ENCODE data around the gene PDLIM7.
"Not testable (repeated sequence)": the region's sequence is repeated elsewhere in the genome, so short reads cannot be mapped to it uniquely, and the experiment has no call there.

Gene PDLIM7

DNA sequence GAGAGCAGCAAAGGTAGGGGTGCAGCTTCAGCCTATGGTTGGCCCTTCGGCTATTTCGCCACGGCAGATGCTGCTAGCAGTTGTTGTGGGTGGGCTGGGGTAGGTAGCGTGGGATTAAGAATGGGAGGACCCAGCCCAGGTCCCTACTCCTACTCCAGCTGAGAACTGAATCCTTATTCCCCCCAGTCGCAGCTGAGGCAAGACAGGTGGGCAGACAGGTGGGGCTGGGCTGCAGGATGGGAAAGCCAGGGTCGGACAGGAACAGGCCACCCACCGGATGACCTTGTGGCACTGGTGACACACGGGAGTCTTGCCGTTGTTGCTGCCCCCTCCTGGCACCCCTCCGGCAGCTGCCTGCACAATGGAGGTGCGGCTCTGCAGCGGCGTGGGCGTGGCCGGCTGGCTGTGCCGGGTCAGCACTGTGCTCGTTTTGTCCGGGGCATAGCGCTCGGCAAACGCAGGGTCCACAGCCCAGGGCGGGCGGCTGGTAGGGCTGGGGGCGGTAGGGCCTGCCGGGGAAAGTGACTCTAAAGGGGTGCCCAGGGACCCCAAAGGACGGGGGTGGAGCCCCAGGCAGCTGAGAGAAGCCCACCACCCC lies 8.2 kb downstream of the PDLIM7 start:
- DNase-seq: no peak

DNA sequence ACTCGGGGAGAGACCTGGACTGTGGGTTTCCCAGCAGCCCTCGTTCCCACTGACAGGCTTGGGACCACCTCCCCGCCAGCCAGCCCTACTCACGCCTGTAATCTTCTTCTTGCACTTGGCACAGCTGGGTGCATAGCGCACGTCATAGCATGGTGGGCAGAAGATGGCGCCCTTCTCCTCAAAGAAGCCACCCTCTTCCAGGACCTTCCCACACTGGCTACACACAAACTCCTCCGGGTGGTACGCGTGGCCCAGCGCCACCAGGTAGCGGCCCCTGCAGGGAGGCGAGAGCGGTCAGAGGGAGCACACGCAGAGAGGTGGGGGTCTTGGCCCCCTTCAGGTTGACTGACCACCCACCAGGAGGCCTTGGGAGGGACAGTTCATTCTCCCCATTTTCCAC lies 9.4 kb downstream of the PDLIM7 start:
- DNase-seq: no peak

DNA sequence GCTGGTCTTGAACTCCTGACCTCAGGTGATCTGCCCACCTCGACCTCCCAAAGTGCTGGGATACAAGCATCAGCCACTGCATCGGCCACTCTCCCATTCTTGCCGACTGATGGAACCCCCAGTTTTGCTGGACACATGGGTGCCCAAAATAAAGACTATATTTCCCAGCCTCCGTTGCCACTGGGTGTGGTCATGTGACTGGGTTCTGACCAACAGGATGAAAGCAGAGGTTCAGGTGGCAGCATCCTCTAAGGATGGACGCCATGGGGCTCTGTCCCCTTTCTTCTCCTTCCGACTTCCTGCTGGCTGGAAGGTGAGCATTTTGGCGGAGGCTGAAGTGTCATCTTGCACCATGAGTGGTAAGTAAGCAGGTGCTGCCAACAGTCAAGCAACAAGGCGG lies 10.3 kb downstream of the PDLIM7 start:
- DNase-seq: no peak

DNA sequence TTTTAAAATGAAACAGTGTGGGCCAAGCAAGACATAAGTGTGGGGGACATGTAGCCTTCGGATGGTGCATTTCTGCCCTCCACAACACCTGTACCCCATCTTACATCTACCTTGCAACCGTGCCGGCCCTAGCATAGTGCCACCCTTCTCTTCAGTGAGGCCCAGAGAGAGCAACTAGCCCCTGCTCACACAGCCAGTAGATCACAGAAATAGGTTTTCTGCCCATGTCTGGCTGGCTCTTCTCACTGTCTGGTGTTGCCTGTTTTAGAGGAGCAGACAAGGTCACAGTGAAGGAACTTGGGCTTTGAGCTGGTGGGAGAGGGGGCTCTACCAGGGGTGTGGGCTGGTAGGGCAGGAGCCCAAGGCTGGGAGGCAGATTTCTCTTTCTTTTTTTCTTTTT lies 11.1 kb downstream of the PDLIM7 start:
- no peak for DNase-seq

DNA sequence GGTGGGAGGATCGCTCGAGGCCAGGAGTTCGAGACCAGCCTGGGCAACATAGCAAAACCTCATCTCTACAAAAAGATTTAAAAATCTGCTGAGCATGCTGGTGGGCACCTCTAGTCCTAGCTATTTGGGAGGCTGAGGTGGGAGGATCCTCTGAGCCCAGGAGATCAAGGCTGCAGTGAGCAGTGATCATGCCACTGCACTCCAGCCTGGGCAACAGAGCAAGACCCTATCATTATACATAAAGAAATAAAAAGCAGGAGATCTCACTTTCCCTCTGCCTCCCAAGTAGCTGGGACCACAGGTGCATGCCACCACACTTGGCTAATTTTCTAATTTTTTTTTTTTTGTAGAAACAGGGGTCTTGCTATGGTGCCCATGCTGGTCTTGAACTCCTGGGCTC lies 11.7 kb downstream of the PDLIM7 start:
- not testable (repeated sequence) for DNase-seq

DNA sequence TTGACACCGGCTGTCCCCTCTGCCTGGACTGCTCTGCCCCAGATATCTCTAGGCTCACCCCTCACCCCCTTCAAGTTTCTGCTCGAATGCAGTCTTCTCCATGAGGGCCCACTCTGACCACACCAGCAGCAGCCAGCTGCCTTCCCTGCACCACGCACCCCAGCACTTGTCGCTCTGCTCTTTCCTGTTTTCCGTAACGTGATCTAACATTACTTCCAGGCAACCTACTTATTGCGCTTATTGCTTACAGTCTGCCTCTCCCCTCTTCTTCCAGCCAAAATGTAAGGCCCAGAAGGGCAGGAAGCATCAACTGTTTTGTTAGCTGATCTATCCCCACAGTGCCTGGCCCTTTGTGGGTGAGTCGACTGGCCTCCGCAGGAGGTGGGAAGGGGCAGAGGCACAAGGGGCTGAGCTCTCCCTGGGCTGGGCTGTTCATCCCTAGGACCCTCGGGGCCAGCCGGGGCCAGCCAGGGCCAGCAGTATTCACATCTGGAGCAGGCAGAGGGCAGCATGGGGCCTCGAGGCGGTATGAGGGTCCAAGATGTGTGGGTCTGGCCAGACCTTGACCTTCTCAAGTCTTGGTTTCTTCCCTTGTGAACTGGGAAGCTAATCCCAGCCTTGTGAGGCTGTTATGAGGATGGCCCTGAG lies 12.4 kb downstream of the PDLIM7 start:
- DNase-seq: no peak

DNA sequence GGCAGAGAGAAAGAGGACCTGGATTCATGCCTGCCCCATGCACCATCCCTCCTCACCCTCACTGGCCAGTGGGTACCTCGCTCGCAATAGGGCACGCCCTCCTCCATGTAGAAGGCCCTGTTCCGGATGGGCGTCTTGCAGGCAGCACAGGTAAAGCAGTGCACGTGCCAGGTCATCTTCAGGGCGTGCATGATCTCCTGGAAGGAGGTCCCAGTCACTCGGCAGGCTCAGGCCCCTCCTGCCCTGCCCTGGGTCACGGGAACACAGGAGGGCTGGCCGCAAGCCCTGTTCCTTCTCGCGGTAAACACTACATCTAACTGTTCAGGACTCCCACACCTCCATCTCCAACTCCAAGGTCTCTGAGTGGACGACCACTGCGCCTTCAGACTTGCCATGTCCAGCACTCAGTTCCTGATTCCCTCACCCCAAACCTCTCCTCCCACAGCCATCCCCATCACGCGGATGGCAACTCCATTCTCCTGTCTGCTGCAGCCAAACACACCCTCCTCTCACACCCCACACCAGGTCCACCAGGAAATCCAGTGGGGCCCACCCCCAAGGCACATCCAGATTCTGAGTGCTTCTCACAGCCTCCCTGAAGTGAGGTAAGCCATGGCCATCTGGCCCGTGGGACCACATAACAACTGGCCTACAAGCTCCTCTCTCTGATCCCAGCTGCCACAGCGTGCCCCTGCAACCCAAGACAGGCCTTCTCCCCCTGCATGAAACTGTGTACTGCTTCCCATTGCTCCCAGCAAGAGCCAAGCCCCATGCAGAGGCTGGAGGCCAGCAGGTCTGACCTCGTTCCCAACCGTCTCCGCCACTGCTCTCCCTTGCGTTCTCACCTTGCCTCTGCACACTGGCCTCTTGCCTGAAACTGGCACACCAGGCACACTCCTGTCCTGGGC lies 13.2 kb downstream of the PDLIM7 start:
- DNase-seq: no peak

DNA sequence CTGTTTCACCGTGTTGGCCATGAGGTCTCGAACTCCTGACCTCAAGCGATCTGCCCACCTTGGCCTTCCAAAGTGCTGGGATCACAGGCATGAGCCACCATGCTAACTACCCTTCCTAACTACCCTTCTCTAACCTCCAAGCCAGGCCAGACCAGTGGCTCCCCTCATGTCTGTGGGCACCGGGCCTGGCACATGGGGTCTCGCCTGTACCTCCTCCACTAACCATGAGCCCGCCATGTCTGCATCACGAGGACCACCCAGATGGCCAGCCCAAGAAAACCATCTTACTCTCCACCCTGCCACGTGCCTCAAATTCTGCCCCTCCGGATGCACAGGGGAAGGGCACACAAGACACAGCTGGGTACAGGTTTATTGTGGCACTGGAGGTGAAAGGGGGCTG lies 14.4 kb downstream of the PDLIM7 start:
- DNase-seq: no peak

DNA sequence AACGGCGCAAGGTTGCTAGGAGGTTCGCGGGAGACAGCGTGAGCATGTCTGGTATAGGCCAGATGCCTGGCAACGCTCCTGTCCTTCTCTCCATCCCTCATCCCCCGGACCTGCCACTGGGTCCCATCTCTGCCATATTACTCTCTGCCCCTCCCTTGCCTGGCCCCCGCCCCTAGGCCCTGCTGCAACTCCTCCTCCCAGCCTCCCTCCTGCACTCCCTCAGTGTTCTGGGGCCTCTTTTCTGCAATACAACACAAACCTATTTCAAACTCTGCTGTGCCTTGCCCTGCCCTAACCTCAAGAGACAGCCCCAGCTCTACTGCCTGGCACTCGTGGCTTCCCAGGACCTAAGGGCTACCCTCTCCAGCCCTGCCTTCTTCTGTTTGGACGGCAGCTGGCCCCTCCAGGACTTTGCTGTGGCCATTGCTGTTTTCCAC lies 15.0 kb downstream of the PDLIM7 start:
- DNase-seq: no peak

DNA sequence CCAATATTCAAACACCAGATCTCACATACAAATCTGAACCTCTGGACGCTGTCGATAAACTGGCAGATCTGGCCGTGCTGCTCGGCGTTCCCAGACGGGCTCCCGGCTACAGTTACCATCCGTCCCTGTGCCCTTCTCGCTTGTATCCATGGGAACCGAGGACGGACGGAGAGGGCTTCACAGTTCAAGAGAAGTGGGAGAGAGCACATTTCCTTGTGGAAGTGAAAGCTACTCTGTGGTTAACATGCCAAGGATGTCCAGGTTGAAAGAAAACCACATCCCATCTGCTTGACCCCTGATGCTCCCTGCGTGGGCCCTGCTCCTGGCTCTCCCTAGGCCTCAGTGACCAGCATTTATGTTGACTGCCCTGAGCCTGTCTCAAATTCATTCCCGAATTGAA lies 17.6 kb downstream of the PDLIM7 start:
- DNase-seq: no peak

DNA sequence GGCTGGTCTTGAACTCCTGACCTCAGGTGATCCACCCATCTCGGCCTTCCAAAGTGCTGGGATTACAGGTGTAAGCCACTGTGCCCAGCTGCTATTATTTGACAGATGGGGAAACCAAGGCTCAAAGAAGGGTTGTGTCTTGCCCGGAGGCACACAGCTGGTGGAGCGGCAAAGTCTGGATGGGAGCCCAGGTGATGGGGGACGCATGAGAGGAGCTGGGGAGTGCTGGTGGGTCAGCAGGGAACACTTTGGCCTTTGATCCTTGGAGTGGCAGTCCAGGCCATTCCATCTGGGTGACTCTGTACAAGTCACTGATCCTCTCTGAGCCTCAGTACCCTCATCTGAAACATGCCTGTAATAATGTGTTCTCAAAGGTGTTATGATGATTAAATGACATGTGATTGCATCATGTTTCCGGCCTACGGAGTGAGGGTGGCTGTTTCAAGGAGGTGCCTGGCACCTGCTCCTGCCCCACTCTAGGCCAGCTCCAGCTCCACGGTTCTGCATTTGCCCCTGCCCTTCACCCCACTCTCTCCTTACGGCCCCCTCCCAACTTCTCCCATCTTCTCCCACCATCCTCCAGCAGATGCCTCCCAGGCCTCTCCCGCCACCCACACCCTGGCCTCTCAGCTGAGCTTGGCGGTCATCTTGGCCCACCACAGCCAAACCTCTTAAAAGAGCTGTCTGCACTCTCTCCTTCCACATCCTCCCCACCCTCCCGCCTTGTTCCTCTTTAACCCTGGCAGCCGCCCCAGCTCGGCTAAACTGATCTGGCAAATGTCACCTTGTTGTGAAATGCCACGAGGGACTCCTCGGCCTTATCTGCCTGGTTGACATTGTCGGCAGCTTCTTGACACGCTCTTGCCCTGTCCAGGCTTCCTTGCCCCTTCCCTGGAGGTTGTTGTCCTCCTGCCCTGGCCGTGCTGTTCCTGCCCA lies 18.4 kb downstream of the PDLIM7 start:
- DNase-seq: no peak

DNA sequence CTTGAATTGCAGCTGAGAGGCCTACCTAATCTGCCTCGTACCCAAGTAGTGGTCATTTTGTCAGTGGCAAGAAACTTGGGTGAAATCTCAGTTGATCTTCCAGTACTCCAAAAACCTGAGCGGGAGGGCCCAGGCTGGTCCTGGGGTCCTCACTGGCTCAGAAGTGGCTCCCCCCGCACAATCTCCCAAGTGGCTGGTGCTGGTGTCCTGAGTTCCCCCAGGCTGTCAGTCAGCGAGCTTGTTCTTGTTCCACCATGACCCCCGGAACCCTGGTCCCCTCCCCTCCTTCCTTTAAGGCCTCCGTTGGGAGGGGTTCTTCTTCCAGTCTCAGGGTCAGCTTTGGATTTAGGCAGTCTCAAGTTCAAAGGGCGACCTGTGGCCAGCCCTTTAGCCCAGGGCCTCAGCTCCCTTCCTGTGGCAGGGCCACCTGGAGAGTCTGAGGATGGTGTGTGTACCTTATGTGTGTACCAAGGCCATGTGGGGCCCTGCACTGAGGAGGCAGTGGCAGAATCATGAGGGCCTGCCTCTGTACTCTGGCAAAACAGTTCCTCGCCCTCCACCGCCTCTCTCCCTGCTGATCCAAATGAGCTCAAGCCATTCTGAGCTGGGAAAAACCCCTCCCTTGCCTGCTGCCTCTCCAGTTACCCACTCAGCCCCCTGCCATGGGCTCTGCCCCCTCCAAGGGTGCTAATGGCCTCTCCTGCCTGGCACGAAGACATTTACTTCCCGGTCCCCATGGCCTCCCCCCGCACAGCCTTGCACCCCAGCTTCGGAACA lies 19.5 kb downstream of the PDLIM7 start:
- no peak for DNase-seq

DNA sequence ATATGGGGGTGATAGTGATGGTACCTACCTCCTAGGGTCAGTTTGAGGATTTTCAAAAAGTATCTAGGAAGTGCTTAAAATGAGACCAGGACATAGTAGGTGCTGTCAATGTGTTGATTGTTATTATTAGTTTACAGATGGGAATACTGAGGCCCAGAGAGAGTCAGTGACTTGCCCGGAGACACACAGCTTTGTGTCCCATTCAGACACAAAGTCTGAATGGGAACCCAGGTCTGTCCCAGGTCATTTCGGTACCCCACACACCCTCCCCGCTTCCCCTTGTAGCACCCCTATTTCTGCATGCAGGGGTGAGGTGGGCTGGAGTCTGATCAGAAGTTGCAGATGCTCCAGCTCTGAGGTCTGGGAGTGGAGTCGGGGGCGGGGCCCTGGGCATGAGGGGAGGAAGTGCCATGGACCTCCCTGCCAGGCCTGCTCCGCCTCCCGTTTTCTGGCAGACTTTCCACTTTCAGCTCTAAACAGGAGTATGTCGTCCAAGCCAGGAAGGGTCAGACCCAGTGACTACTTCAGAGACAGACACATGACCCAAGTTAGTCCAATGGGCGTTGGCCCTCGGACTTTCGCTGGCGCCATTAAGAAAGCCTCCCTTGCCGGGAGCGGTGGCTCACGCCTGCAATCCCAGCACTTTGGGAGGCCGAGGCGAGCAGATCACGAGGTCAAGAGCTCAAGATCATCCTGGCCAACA lies 20.7 kb downstream of the PDLIM7 start:
- DNase-seq: no peak

DNA sequence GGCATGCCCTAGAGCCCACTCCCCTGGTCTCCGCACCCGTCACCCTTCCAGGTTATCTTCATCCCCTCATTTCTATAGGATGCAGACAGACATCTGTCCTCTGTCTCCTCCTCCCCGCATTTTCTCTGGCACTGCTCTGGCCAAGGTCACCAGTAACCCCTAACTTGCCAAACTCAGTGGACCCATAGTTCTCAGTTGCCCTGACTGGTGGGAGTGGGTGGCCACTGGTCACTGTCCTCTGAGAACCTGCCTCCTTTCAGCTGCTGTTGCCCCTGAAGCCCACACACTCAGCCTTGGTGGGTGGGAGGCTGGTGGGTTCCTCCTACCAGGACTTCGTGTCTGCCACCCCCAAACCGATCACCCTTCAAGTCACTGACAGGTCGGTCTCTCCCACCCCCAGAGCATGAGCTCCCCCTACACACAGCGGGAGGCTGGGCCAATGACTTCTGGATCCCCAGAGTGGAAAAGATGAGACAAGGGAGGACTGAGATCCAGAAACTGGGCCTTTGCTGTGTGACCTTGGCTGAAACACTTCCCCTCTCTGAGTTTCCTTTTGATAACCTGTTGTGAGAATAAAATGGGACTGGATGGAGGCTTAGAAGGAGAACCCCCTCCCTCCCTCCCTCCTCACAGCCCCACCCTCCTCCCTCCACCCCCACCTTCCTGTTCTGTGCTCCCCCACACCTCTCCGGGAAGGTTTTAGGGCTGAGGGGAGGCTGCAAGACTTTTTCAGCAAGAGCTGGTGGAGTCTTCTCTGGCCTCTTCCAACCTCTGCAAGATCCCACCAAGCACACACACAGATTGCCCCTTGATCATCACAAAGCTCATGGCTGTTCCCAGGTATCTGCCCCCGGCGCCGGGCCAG lies 21.6 kb downstream of the PDLIM7 start:
- no peak for DNase-seq

DNA sequence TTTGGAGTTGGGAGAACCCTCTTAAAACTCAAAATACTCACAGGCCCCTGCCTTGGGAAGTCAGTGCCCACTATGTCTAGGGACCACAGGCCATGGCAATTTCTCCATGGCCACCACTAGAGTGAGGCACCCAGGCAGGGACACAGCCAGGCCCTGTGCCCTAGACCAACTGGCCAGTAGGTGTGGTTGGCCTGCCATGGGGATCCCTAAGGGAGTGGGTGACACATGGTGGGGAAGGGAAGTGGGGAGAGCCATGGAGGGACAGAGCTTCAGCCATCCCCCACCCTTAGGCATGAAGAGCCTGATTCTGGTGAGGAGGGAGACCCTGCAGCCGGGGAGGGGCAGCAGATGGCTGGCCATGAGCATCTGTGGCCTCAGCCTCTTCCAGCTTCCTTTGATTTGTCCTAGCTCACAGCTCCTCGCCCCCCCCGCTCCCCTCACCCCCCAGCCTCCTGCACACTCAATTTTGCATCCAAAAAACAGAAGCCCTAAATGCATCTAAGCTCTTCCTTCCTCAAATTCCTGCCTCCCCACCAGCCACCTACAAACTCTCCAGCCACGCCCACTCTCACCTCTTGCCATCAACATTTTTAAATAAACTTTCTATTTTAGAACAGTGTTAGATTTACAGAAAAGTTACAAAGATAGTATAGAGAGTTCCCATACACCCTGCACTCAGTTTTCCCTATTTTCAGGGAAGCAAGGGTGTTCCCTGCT lies 22.4 kb downstream of the PDLIM7 start:
- no peak for DNase-seq

DNA sequence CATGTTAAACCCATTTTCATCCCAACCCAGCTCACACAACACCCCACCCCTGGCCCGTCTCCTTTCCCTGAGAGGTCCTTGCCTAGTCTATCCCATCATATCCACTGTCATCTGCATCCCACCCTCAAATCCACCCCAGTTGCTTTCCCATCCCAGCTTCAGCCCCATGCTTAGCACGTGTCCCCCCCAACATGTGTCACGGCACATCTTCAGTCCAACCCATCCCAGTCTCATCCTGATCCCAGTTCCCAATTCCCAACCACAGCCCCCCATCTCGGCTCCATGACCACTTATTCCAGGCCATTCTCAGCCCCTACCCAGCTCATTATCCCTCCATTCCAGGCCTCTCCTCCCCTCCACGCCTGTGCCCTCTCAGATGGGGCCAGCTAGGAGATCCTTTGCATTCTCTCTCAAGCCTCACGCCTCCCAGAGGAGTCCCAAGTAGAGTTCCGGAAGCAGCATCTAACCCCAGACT lies 23.4 kb downstream of the PDLIM7 start:
- no peak for DNase-seq

DNA sequence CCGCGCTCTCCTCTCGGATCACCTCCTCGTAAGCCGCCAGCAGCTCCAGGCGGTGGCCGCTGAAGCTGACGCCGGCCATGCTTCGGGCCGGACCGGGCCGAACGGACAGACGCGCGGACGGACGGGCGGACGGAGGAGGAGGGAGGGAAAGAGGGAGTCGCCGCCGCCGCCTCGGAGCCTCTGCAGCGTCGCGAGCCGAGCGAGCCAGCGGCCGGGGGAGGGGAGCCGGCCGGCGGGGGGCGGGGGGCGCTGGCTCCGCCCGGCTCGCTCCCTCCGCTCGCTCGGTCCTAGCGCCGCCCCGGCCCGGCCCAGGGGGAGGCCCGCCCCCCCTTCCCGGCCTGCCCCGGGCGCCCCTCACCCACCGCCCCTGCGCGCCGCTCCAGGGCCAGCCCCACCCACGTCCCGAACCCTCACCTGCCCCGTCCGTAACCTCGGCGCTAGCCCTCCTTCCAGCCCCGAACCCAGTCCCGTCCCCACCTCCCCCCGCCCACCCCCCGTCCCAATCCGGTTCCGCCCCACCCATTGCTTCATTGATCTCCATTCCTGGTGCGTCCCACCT lies 23.9 kb downstream of the PDLIM7 start, which contains the start of gene DBN1:
TSS of gene DBN1 (minus strand) at position 192 of the 559 bp plus-strand sequence. CDS start at position 79, 113 bp downstream.
- DNase-seq: peak; percentile 62

DNA sequence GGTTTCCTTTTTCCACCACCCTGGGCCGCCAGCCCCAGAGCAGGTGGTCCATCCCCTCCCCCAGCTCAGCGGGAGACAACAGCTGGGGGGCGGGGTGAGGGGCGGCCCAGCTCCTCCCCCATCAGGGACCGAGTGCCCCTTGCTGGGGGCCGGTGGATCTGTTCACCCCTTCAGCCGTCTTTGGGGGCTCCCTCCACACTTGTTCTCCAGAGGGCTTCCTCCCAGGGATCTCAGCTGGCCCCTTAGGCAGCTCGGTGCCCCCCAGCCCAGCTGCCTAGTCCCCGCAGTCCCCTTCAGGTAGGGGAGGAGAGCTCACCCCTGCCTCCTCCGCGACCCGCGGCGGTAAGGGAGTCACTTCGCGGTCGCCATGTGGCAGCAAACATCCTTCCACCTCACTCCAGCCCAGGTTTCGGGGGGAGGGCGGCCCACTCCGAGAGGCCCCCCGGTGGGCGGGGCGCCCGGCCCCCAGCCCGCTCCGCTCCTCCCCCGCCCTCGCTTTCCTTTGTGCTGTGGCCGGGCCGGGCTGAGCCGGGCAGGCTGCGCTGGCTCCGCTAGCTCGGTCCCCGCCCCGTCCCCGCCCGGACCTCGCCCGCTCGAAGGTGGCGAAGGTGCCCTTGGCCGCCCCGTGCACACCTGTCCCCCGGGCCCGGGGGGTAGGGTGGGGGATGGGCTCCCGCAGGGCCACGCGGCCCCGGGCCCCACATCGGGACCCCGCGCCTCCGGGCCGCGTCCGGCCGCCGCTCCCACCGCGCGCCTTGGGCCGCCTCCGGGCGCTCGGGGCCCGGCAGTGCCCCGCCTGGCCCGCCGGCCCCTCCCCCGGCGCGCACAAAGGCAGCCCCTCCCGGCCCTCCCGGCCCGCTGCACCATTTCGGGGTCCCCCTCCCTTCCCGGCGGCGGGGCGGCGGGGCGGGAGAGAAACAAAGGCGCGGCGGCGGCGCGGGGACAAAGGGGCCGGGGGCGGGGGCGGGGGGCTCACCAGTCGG lies 24.7 kb downstream of the PDLIM7 start:
- DNase-seq: peak; percentile 41 to 45

All from NCI-H2081 (cell line).